Neural progenitor cell (in vitro differentiated cells): ENCODE data around the gene GNB5.

Experiments used
- EZH2 ChIP-seq: fragments of 200-600 bp; sonication (generic); IDR thresholded peaks from 2 replicates; pipeline ENCODE4 v1.6.1; 2017; ENCODE audit warnings: antibody characterized with exemption, mild to moderate bottlenecking, moderate library complexity
- EZH2phosphoT487 ChIP-seq: fragments of 200-600 bp; sonication (generic); IDR thresholded peaks from 2 replicates; pipeline ENCODE4 v1.6.1; 2017; ENCODE audit warnings: antibody characterized with exemption
- TF ChIP-seq, protein P1 (sequence below): fragments of 200-600 bp; sonication (generic); IDR thresholded peaks from 2 replicates; pipeline ENCODE4 v1.5.1; 2017; ENCODE audit warnings: antibody characterized with exemption, mild to moderate bottlenecking

DNA sequence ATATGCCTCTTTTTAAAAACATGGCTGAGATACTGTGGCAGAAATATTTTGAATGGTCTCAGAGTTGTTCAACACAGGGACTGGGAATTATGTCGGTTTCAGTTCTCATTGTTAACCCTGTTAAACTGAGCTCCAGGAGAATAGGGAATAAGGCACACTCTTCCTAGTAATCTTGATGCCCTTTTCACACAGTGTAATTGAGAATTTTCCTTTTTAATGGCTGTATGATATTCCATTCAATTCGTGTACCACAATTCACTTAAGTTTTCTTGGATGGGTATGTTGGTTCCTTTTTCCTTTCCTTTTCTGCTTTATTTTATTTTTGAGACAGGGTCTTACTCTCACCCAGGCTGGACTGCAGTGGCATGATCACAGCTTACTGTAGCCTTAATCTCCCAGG, 44.9 kb downstream of the GNB5 start:
- TF ChIP-seq, protein P1, sequence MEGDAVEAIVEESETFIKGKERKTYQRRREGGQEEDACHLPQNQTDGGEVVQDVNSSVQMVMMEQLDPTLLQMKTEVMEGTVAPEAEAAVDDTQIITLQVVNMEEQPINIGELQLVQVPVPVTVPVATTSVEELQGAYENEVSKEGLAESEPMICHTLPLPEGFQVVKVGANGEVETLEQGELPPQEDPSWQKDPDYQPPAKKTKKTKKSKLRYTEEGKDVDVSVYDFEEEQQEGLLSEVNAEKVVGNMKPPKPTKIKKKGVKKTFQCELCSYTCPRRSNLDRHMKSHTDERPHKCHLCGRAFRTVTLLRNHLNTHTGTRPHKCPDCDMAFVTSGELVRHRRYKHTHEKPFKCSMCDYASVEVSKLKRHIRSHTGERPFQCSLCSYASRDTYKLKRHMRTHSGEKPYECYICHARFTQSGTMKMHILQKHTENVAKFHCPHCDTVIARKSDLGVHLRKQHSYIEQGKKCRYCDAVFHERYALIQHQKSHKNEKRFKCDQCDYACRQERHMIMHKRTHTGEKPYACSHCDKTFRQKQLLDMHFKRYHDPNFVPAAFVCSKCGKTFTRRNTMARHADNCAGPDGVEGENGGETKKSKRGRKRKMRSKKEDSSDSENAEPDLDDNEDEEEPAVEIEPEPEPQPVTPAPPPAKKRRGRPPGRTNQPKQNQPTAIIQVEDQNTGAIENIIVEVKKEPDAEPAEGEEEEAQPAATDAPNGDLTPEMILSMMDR, result no peak
- no peak for TF ChIP-seq EZH2
- no peak for TF ChIP-seq EZH2phosphoT487
